Endothelial cell of coronary artery (primary cell): ENCODE measurements around the gene MYO15B. TPM values are rescaled to one million over a fixed set of nuclear protein-coding genes. Genes with fewer than 3 reads are reported as not detected.

Source experiments
- total RNA-seq: library from RNA; depleted of rRNA; stranded (reverse); fragments of >200 nt; gene quantifications from 2 replicates; pipeline ENCODE4 v1.2.3, GENCODE V29; 2014

The MYO15B gene
- 1.5 and 7.2 TPM in 2 replicates for total RNA-seq

DNA sequence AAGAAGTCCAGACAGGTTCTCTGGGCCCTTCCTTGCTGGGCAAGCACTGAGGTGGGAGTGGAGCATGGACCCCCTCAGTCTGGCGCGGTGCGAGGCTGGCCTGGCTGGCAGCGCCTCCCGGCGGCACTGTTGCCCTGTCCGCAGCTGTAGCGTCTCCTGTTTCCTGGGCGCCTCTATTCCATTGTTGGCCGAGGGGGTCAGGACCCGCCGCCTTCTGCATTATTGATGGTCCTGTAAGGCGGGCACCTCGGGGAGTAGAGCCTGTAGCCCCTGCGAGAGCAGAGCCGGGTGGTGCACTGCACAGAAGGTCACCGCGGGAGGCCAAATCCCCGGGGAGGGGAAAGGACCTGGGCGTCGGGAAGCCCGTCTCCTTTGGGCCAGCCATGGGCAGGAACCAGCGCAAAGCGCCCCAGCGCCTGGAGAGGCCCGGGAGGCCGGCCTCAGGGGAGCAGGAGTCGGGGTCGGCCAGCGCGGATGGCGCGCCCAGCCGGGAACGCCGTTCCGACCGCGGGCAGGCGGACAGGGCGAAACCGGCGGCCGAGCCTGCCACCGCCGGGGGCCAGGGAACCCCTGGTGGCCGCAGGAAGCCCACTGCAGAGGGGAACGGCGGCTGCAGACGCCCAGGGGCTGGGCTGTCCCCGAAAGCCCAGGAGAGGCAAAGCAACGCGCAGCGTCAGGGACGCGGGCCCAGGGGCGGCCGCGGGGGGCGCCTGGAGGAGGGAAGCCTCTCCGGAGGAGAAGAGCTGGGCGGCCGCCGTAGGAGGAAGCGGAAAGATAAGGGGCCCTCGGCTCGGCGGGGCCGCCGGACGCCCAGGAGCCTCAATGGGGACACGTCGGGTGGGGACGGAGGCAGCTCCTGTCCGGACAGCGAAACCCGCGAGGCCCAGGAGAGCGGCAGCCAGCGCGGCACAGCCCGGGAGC is at the start of gene MYO15B:
Gene MYO15B (plus strand): TSS at position 126 of the 921 bp plus-strand sequence. CDS start 258 bp downstream, at position 384.

DNA sequence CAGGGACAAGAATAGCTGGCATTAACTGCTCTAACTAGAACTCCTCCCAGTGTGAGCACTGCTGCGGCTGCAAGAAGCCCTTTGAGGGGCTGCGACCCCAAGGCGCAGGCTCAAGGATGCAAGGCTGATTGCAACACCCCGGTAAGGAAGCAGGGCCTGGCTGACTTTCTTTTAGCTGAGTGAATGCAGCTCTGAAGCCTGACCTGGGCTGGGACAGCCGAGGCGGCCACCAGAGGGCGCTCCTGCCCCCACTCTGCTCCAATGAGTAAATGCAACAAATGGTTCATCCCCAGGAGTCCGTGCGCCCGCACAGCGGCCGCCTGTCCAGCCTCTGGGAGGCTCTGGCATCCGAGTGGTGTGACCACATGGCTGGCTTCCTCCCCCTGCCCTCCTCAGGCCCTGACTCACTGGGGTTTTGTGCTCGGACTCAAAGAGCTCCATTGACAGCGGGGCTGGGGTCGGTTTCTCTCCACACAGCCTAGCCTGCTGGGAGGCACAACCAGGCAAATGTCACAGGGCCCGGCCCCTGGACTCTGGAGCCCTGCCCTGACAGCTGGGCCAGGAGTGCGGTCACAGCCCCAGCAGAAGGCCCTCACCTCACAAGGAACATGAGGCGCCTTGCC is 45.4 kb downstream of the MYO15B start, which contains the start of gene SMIM5:
Gene SMIM5 (plus strand): TSS at position 572 of the 623 bp plus-strand sequence. CDS start 6,768 bp downstream, outside the sequence.

DNA sequence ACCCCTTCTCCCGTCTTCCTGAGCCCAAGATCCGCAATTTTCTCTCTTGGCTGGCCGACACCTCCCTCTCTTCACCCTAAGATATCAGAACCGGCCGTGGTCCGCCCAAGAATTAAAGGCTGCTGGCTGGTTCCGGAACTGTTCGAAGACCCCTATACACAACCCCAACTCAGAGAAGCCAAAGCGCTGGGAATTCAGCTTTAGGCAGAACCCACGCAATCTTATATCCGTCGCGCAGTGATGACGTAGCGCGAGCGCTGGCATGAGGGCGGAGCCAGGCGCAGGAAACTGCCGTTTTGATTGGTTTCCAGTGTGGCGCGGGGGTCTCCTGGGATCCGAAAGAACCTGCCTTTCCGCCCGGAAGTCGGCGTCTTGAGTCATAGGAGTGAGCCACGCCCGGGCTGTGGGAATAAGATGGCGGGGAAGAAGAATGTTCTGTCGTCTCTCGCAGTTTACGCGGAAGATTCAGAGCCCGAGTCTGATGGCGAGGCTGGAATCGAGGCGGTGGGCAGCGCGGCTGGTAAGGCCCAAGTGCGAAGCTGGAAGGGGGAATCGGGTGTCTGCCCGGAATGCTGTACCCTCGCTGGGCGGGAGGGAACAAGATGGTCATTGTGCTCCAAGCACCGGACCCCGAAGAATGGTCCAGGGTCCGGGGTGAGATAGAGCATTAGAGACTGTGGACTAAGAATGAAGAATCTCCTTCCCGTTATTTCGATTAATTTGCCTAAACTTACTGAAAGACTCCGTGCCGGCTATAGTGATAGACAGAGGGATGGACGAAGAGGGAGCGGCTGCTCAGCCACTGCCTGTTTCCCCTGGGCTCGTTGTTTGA is 79.6 kb downstream of the MYO15B start, which contains the start of the genes RECQL5 and SAP30BP:
Gene RECQL5 (minus strand): TSS at position 196 of the 832 bp plus-strand sequence. CDS start 597 bp downstream, outside the sequence.
Gene SAP30BP (plus strand): TSS at position 380 of the 832 bp plus-strand sequence. CDS start 35 bp downstream, at position 415.

Other genes with a start within 250 kb of the MYO15B start
- gene GRB2, start 182.1 kb upstream of the MYO15B start, total RNA-seq: 76.8 and 82.9 TPM in 2 replicates
- 18.1 and 24.7 TPM in 2 replicates for gene TMEM94, start 131.2 kb upstream of the MYO15B start, total RNA-seq
- gene CASKIN2, start 72.3 kb upstream of the MYO15B start, total RNA-seq: 7.9 and 8.3 TPM in 2 replicates
- gene TSEN54, start 71.3 kb upstream of the MYO15B start, total RNA-seq: 11.2 and 13.6 TPM in 2 replicates
- gene LLGL2, start 62.1 kb upstream of the MYO15B start, total RNA-seq: 1.5 and 2.8 TPM in 2 replicates
- not detected in 2 replicates for gene SMIM5, start 45.6 kb downstream of the MYO15B start, total RNA-seq
- 12.5 and 20.2 TPM in 2 replicates for gene RECQL5, start 79.4 kb downstream of the MYO15B start, total RNA-seq
- gene SAP30BP, start 79.5 kb downstream of the MYO15B start, total RNA-seq: 68.8 and 81.1 TPM in 2 replicates
- gene ITGB4, start 133.7 kb downstream of the MYO15B start, total RNA-seq: 1.1 and 10.0 TPM in 2 replicates
- 83.8 and 87.3 TPM in 2 replicates for gene GALK1, start 177.4 kb downstream of the MYO15B start, total RNA-seq
- gene UNK, start 197.0 kb downstream of the MYO15B start, total RNA-seq: 9.3 and 14.5 TPM in 2 replicates